ENCODE measurements around the gene BACH2. TPM values are rescaled to one million over a fixed set of nuclear protein-coding genes. Genes with fewer than 3 reads are reported as not detected.

The BACH2 gene
- total RNA-seq, 1 experiment from 2014 or later = 3.3 TPM

DNA sequence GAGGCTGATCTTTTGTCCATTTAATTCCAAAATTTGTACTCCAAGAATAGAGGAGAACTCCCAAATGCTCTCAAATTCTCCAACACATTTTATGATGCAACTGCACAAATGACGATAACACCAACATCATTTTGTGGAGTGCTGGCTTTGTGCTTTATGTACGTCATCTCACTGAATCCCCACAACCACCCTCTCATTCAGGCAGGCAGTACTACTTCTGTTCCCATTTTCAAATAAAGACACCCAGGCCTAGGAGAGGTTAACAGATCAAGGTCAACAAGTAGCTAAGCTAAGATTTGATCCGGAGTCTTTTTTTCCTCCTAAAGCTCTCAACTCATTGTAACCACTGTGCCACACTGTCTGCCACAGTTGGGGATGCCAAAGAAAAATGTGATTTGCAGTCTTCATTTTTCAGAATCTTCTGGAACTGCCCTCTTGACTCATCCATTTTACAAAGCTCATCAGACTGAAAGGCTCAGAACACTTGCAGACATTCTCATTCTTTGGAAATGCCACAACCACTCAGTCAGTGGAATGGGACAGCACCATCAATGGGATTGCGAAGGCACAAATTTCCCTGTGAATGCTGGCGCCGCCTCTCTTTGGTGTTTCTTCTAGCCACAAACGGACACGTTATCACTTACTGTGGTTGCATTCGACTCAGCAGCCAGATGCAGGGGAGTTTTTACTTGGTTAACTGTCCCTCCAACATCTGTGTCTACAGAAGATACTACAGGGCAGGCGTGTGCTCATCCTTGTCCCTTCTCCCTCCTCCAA lies 217.9 kb downstream of the BACH2 start:
- RAD21 ChIA-PET (ENCODE audit: low non-redundant PET in 1 of 2, low total read pairs in 2 of 2, uncharacterized antibody in 2 of 2, unreplicated experiment in 2 of 2) = no interaction called here
- Histone ChIP-seq H3K4me1 (ENCODE audit: control insufficient read depth in 1 of 2, insufficient read depth in 2 of 2, low read length in 2 of 2) (no peaks in the 10 kb centered on the region), H3K4me3 (replicated peaks in 1 of 2; ENCODE audit: low read depth in 1 of 2, low read length in 2 of 2) (no peak overlapping the region), H3K27me3 (ENCODE audit: insufficient read depth, low read length) (no peaks in the 10 kb centered on the region), H3K4me2 (ENCODE audit: low read length) (no peak overlapping the region), H4K20me1 (ENCODE audit: insufficient read depth) (no peaks in the 10 kb centered on the region), H2AFZ (ENCODE audit: low read depth, low read length, poor library complexity, severe bottlenecking) (no peak overlapping the region), H3K79me2 (ENCODE audit: insufficient read depth, low read length) (no peaks in the 10 kb centered on the region), H3K9ac (ENCODE audit: low read length) (no peak overlapping the region), H3K36me3 (ENCODE audit: control insufficient read depth in 1 of 2, insufficient read depth in 2 of 2, low read length in 2 of 2) (no peaks in the 10 kb centered on the region), H3K9me2 (ENCODE audit: insufficient read depth) (no peaks in the 10 kb centered on the region), H3K27ac (ENCODE audit: low read depth, low read length) (no peak overlapping the region), H3K9me3 (ENCODE audit: control insufficient read depth in 1 of 2, insufficient read depth in 1 of 2, low read depth in 1 of 2, low read length in 2 of 2) (no peaks in the 10 kb centered on the region)
- POLR2A ChIA-PET = no interaction called here
- intact Hi-C loops (cut with micrococcal nuclease) = no loop called here
- CTCF ChIA-PET = no interaction called here
- no peak for DNase-seq (ENCODE audit: low read depth, low spot score)
- BruUV-seq (replicated peaks) = no TSS peak
- TF ChIP-seq EZH2 (IDR thresholded peaks at IDR 0.05) (no peak), SRF (IDR thresholded peaks at IDR 0.05; ENCODE audit: low read depth) (no peak), ELF1 (IDR thresholded peaks at IDR 0.05; ENCODE audit: borderline replicate concordance, low read depth) (no peak), POLR2AphosphoS5 (IDR thresholded peaks at IDR 0.05; ENCODE audit: low read depth, low read length) (no peak)
- no peak for ATAC-seq

DNA sequence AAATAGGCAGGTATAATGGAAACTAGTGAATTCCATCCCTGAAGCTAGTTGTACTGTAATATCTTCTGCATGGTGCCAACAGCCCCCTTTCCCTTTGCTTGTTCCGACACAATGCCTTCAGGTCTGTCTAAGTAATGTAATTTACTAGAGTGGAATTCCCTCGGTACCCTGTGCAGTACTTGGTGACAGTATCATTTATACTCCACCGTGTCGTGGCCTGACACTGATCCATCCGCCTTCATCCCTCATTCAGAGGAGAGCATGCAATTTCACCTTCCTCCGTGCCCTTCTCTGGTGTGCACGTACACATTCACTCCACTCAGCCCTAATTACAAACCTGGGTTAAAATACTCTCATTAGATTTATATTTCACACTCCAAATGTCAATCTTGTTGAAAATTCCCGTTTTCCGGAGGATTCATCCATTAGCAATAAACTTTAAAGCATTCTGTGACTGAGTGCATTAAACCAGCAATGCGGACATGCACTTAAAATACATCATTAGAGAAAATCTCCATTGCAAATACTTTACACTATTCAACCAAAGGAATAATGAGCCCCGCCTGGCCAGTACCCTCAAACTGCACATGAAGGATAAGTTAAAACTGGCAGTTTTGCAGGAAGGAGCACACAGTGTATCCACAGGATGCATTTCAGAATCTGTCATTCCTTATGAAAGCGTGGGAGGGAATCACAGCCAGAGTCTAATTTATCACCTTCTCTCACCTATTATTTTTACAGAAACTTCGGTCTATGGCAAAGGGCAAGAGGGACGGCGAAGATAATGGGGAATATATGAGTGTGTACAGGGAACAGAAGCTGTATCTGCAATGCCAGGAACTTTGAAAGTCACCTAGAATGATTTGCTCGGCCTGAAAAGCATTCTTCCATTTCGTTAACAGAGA lies 219.9 kb downstream of the BACH2 start:
- BruUV-seq (replicated peaks) = no TSS peak
- ChIA-PET RAD21 (ENCODE audit: low non-redundant PET in 1 of 2, low total read pairs in 2 of 2, uncharacterized antibody in 2 of 2, unreplicated experiment in 2 of 2) (no interaction called here), POLR2A (no interaction called here), CTCF (no interaction called here)
- DNase-seq (ENCODE audit: low read depth, low spot score) = no peak
- Histone ChIP-seq H3K9me3 (ENCODE audit: control insufficient read depth in 1 of 2, insufficient read depth in 1 of 2, low read depth in 1 of 2, low read length in 2 of 2) (no peaks in the 10 kb centered on the region), H3K27me3 (ENCODE audit: insufficient read depth, low read length) (no peaks in the 10 kb centered on the region), H3K9ac (ENCODE audit: low read length) (no peak overlapping the region), H3K27ac (ENCODE audit: low read depth, low read length) (no peak overlapping the region), H3K36me3 (ENCODE audit: control insufficient read depth in 1 of 2, insufficient read depth in 2 of 2, low read length in 2 of 2) (no peaks in the 10 kb centered on the region), H3K4me1 (ENCODE audit: control insufficient read depth in 1 of 2, insufficient read depth in 2 of 2, low read length in 2 of 2) (no peaks in the 10 kb centered on the region), H3K79me2 (ENCODE audit: insufficient read depth, low read length) (no peaks in the 10 kb centered on the region), H3K4me2 (ENCODE audit: low read length) (no peak overlapping the region), H2AFZ (ENCODE audit: low read depth, low read length, poor library complexity, severe bottlenecking) (no peak overlapping the region), H3K4me3 (replicated peaks in 1 of 2; ENCODE audit: low read depth in 1 of 2, low read length in 2 of 2) (no peak overlapping the region), H4K20me1 (ENCODE audit: insufficient read depth) (no peaks in the 10 kb centered on the region), H3K9me2 (ENCODE audit: insufficient read depth) (no peaks in the 10 kb centered on the region)
- intact Hi-C loops (cut with micrococcal nuclease) = no loop called here
- ATAC-seq = no peak
- TF ChIP-seq ZNF274 (IDR thresholded peaks at IDR 0.05; ENCODE audit: low read depth, low read length) (no peak), TCF7L2 (IDR thresholded peaks at IDR 0.05; ENCODE audit: borderline replicate concordance, extremely low read depth, insufficient read depth, insufficient read length) (no peak), EZH2 (IDR thresholded peaks at IDR 0.05) (no peak), SP1 (IDR thresholded peaks at IDR 0.05; ENCODE audit: low read depth) (no peak), ZBTB33 (IDR thresholded peaks at IDR 0.05; ENCODE audit: extremely low read depth, insufficient replicate concordance, low read length) (no peak), EGR1 (IDR thresholded peaks at IDR 0.05; ENCODE audit: low read depth) (no peak), YY1 (IDR thresholded peaks at IDR 0.05; ENCODE audit: extremely low read depth, insufficient replicate concordance, low read depth, low read length) (no peak), SIN3A (IDR thresholded peaks at IDR 0.05; ENCODE audit: low read depth) (no peak), ELF1 (IDR thresholded peaks at IDR 0.05; ENCODE audit: borderline replicate concordance, low read depth) (no peak), FOSL1 (IDR thresholded peaks at IDR 0.05; ENCODE audit: low read depth) (no peak), CBX3 (IDR thresholded peaks at IDR 0.05; ENCODE audit: low read depth) (no peak)

Measured in HCT116 (cell line).